PFSK-1 (cell line): ENCODE data around the gene CCDC89. TPM values are rescaled to one million over a fixed set of nuclear protein-coding genes. Genes with fewer than 3 reads are reported as not detected.

Source experiments
- FOXP2 ChIP-seq: optimal IDR thresholded peaks from 2 replicates; pipeline ENCODE3; 2011; ENCODE audit warnings: borderline replicate concordance, control low read depth, inconsistent platforms; ENCODE audit not compliant: insufficient read depth; ENCODE audit errors: extremely low read length, extremely low read depth
- POLR2AphosphoS5 ChIP-seq: IDR thresholded peaks from 2 replicates; pipeline ENCODE4 v1.6.1; 2012; ENCODE audit warnings: low read depth, mild to moderate bottlenecking, control low read depth, low read length, moderate library complexity
- SIN3A ChIP-seq: IDR thresholded peaks from 2 replicates; pipeline ENCODE4 v1.6.1; 2012; ENCODE audit warnings: mild to moderate bottlenecking, low read length, moderate library complexity, borderline replicate concordance; ENCODE audit not compliant: insufficient read depth
- TAF1 ChIP-seq: IDR thresholded peaks from 2 replicates; pipeline ENCODE4 v1.6.1; 2012; ENCODE audit warnings: low read length, control low read depth, borderline replicate concordance; ENCODE audit not compliant: insufficient read depth
- polyA plus RNA-seq: library from polyadenylated mRNA; unstranded; fragments of >200 nt; gene quantifications from one replicate; pipeline ENCODE4 v1.2.1, GENCODE V29; 2012; ENCODE audit warnings: low read depth, missing spikeins; ENCODE audit not compliant: insufficient read length
- TF ChIP-seq, protein P1 (sequence below), 2 experiments: IDR thresholded peaks; 2 replicates each; pipeline versions ENCODE4 v1.6.1 to v1.8.0; 2011 to 2012; ENCODE audit warnings: low read depth in 2 of 2, low read length in 2 of 2, control low read depth in 1 of 2, inconsistent platforms in 1 of 2, mild to moderate bottlenecking in 1 of 2, moderate library complexity in 1 of 2; ENCODE audit not compliant: insufficient read depth in 1 of 2

The CCDC89 gene
- not detected for polyA plus RNA-seq

DNA sequence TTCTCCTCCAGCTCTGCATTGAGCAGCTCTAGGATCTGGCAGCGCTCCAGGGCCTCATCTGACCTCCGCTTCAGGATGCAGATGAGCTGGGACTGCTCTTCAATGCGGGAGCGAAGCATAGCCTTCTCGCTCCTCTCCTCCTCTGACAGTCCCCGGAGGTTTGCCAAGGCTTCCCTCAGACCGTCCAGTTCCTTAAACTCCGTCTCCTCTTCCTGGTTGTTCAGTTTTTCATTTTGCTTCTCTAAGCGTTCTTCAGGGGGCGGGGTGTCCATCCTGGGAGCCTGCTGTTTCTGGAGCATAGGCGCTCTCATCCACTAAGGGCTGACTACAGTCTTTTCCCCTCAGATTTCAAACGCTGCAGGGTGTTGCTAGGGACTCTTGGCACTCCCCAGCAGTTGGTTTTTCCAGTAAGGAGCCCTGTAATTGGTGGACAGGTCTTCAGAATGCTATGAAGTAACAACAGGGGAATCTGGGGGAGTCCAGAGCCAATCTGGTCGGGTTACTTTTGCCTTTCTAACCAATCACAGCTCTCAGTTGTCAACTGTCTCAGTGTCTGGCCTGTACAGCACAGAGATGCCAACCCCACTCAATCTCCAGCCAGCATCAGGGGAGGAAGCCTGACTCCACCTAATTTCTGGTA, at the start of gene CCDC89:
Gene CCDC89 (minus strand): TSS at position 376 of the 640 bp plus-strand sequence. CDS start 65 bp downstream, at position 311.
- no peak for TF ChIP-seq POLR2AphosphoS5
- no peak for TF ChIP-seq SIN3A
- no peak for TF ChIP-seq FOXP2
- no peak for TF ChIP-seq TAF1
- TF ChIP-seq, protein P1, sequence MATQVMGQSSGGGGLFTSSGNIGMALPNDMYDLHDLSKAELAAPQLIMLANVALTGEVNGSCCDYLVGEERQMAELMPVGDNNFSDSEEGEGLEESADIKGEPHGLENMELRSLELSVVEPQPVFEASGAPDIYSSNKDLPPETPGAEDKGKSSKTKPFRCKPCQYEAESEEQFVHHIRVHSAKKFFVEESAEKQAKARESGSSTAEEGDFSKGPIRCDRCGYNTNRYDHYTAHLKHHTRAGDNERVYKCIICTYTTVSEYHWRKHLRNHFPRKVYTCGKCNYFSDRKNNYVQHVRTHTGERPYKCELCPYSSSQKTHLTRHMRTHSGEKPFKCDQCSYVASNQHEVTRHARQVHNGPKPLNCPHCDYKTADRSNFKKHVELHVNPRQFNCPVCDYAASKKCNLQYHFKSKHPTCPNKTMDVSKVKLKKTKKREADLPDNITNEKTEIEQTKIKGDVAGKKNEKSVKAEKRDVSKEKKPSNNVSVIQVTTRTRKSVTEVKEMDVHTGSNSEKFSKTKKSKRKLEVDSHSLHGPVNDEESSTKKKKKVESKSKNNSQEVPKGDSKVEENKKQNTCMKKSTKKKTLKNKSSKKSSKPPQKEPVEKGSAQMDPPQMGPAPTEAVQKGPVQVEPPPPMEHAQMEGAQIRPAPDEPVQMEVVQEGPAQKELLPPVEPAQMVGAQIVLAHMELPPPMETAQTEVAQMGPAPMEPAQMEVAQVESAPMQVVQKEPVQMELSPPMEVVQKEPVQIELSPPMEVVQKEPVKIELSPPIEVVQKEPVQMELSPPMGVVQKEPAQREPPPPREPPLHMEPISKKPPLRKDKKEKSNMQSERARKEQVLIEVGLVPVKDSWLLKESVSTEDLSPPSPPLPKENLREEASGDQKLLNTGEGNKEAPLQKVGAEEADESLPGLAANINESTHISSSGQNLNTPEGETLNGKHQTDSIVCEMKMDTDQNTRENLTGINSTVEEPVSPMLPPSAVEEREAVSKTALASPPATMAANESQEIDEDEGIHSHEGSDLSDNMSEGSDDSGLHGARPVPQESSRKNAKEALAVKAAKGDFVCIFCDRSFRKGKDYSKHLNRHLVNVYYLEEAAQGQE (IDR thresholded peaks at IDR 0.05; ENCODE audit: insufficient read depth in 1 of 2, low read depth in 2 of 2, low read length in 2 of 2): no peak

DNA sequence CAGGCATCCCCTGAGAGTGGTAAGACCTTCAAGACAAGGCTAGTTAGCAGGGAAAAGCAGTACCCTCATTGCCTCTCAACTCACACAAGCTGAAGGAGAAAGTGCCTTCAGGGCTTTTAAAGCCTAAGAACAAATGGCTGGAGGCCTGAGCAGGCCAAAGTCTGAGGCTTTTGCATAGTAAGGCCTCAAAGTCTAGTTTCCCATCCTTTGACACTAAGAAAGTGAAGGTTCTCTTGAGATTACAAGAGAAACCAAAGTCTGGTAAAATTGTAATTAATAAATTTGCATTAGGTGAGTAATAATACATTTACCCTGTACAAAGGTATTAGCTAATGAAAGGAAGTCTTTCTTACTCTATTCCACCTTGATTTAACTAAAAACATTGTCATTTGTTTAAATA, 47.0 kb upstream of the CCDC89 start:
- TF ChIP-seq SIN3A: no peak
- TF ChIP-seq, protein P1 (IDR thresholded peaks at IDR 0.05; ENCODE audit: insufficient read depth in 1 of 2, low read depth in 2 of 2, low read length in 2 of 2): no peak
- no peak for TF ChIP-seq POLR2AphosphoS5
- no peak for TF ChIP-seq FOXP2
- no peak for TF ChIP-seq TAF1

DNA sequence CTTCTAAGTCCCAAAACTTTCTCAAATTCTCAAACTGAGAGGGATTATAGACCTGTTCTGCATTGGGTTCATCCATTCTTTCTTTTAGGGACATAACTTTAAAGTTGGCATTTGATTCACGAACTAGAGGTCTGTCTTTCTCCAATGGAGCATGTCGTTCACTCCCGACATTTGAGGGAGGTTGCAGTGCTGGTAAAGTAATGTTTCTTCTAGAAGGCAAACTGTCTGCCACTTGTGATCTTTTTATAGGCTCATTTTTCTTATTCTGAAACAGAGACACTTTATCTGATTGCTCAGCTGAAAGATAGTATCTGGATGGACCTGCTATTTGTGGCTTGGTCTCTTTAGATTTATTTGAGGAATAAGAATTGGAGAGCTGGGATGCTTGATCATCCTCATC, 40.4 kb upstream of the CCDC89 start:
- TF ChIP-seq POLR2AphosphoS5 (no peak), TAF1 (no peak), SIN3A (no peak)
- TF ChIP-seq, protein P1 (IDR thresholded peaks at IDR 0.05; ENCODE audit: insufficient read depth in 1 of 2, low read depth in 2 of 2, low read length in 2 of 2): no peak

DNA sequence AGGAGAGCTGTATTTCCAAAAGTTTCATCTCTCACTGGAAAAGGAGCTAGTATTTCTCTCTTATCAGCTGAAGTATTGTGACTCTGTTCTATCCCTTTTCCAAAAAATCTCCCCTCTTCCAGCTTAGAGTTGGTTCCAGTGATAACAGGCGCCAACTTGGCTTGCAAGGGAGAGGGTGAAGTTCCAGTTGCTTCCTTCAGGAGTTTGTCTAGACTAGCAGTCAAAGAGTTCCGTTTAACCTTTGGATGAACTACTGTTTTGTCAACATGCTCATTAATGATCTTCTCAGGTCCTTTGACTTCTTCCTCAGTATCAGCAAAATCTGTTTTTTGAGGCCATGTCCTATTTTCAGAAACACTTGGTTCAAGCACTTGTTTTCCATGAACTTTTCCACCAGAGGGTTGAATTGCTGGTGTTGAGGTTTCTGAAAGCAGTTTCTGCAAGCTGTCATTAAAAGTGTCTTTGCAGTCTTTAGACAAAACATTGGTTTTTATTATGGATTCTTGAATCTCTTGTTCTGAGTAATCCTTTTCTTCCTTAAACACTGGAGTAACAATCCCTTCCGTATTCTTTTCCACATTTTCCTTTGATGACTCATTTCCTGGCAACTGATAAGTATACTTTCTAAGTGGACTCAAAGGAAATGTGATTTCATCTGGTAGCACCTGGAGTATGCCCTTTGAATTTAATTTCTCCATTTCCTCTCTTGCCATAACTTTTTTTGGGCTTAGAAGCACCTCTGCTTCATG, 39.7 kb upstream of the CCDC89 start:
- TF ChIP-seq FOXP2: no peak
- no peak for TF ChIP-seq POLR2AphosphoS5
- TF ChIP-seq SIN3A: no peak
- no peak for TF ChIP-seq TAF1
- TF ChIP-seq, protein P1 (IDR thresholded peaks at IDR 0.05; ENCODE audit: insufficient read depth in 1 of 2, low read depth in 2 of 2, low read length in 2 of 2): no peak

DNA sequence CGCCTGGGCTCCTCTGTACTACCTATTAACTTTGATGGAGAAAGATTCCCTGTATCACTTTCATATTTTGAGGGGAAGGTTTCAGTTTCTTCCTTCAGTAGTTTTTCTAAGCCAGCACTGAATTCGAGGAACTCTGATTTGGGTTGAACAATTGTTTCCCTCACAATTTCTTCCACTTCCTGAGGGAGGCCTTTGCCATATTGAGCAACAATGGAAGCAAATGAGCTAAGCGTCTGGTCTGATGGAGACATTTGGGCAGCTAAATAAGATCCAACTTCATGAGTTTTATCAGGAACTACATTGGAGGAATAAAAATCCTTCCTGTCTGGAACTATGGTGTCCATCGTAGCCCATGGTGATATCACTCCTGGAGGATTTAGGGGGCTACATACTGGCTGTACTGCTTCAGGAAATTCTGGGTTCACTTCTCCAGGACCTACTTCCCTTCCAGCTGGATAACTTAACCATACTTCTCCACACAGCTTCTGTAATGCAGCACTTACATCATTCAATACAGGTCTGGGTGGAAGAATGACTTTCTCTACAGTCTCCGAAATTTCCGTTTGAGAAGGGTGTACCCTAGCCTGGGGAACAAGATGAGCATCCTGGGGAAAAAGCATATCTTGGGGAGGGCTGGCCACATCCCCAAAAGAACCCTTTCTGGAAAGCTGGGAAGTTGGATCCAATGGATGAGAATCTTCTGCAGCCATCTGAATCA, 38.9 kb upstream of the CCDC89 start:
- TF ChIP-seq TAF1 (no peak), SIN3A (no peak), POLR2AphosphoS5 (no peak), FOXP2 (no peak)
